ENCODE measurements around the gene ANKFN1.

Gene ANKFN1

DNA sequence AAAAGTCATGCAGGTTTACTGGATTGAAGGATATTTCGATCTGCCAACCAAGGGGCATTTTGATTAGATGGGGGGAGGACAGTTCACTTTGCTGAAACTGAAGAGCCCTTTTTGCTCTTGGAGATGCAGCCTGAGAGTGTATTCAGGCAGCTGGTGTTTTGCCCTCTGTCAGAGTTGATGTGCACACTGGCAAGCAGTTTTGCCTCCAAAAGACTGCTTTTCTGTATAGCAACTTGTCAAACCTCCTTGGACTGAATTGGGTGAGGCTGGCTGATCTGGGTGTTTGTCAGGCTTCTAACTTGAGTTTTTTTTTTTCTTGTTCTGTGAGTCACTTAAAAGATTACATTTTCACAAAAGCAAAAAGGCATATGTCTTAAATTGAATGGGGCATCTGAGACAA is 22.6 kb upstream of the ANKFN1 start:
- no peaks in the 10 kb centered on the region for H3K9me3 ChIP-seq (ENCODE audit: insufficient read depth, low read depth, low read length)
- H3K4me1 ChIP-seq (ENCODE audit: control insufficient read depth in 1 of 2, insufficient read depth in 2 of 2, low read length in 2 of 2) = no peaks in the 10 kb centered on the region
- no peaks in the 10 kb centered on the region for H3K36me3 ChIP-seq (ENCODE audit: control insufficient read depth in 1 of 2, insufficient read depth in 2 of 2, low read length in 2 of 2)
- no peaks in the 10 kb centered on the region for H3K79me2 ChIP-seq (ENCODE audit: control insufficient read depth, insufficient read depth, low read length, poor library complexity)
- H3K23ac ChIP-seq (ENCODE audit: low read length) = no peak overlapping the region
- H3K27ac ChIP-seq (ENCODE audit: low read depth, low read length) = no peak overlapping the region
- no peak overlapping the region for H3K4me2 ChIP-seq (ENCODE audit: low read length)
- H3K9ac ChIP-seq (ENCODE audit: low read length) = no peak overlapping the region
- WGBS (ENCODE audit: extremely low coverage, insufficient coverage, insufficient read length) = no CpG with 5 or more reads among the region's 1 CpG
- no peak overlapping the region for H2AK5ac ChIP-seq (ENCODE audit: low read length)
- no peak overlapping the region for H3K18ac ChIP-seq (ENCODE audit: low read length)
- H2BK5ac ChIP-seq (ENCODE audit: low read depth, low read length, poor library complexity) = no peak overlapping the region
- H2BK120ac ChIP-seq (ENCODE audit: insufficient read depth, low read length, poor library complexity) = no peak overlapping the region
- H4K91ac ChIP-seq (ENCODE audit: low read depth, low read length) = no peak overlapping the region
- H2AFZ ChIP-seq (ENCODE audit: insufficient read depth, low read length, poor library complexity) = no peak overlapping the region
- no peaks in the 10 kb centered on the region for H3K27me3 ChIP-seq (ENCODE audit: insufficient read depth, low read length)
- H4K12ac ChIP-seq (ENCODE audit: low read depth, low read length) = no peak overlapping the region
- no peak overlapping the region for H4K8ac ChIP-seq (ENCODE audit: low read depth, low read length)
- H3K4me3 ChIP-seq (ENCODE audit: low read depth, low read length) = no peak overlapping the region
- no peak overlapping the region for H3K4ac ChIP-seq (ENCODE audit: low read depth, low read length)
- H3K14ac ChIP-seq (ENCODE audit: low read length) = no peak overlapping the region
- H2BK12ac ChIP-seq (ENCODE audit: low read length) = no peak overlapping the region
- no peak for DNase-seq
- no peaks in the 10 kb centered on the region for H3K79me1 ChIP-seq (ENCODE audit: low read length)

DNA sequence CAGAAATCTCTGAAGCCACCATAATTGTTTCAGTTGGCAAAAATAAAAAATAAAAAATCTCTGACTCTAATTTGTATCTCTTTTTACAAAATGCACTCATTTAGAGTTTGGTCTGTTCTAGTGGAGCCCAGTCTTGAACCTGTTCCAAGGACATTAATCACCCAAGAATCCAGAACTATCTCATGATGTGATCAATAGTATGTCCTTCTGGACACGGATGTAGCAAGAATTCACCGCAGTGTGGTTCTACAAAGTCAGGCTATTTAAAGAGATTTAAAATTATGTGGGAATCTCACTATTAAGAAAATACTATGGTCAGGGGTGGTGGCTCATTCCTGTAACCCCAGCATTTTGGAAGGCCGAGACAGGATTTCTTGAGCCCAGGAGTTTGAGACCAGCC is 21.8 kb upstream of the ANKFN1 start:
- no CpG with 5 or more reads among the region's 3 CpGs for WGBS (ENCODE audit: extremely low coverage, insufficient coverage, insufficient read length)

DNA sequence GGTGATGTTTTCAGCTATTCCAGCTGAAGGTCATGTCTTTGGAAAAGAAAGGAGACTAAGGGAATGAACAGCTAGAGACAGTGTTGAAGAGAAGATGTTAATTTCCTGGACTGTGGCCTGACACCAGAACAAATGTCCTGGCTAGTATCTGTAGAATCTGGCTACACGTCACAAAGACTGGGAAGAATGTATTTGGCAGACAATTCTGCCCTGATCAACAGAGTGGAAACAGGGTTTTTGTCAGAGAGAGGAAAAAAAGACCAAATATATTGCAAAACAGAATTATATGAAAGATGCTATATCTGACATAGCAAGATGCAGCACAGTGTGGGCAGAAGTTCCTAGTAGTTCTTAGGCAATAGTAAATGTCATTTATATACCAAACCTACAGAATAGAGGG is 17.0 kb upstream of the ANKFN1 start:
- H2AK5ac ChIP-seq (ENCODE audit: low read length) = no peak overlapping the region
- H4K12ac ChIP-seq (ENCODE audit: low read depth, low read length) = no peak overlapping the region
- no peak overlapping the region for H3K14ac ChIP-seq (ENCODE audit: low read length)
- peaks cover 0 to 2% of the 10 kb centered on the region in 2 experiments for H3K4me1 ChIP-seq (ENCODE audit: control insufficient read depth in 1 of 2, insufficient read depth in 2 of 2, low read length in 2 of 2)
- H3K9me3 ChIP-seq (ENCODE audit: insufficient read depth, low read depth, low read length) = no peaks in the 10 kb centered on the region
- no peak overlapping the region for H3K27ac ChIP-seq (ENCODE audit: low read depth, low read length)
- H3K79me2 ChIP-seq (ENCODE audit: control insufficient read depth, insufficient read depth, low read length, poor library complexity) = no peaks in the 10 kb centered on the region
- H2BK12ac ChIP-seq (ENCODE audit: low read length) = no peak overlapping the region
- H3K27me3 ChIP-seq (ENCODE audit: insufficient read depth, low read length) = no peaks in the 10 kb centered on the region
- no CpG with 5 or more reads among the region's 1 CpG for WGBS (ENCODE audit: extremely low coverage, insufficient coverage, insufficient read length)
- no peak overlapping the region for H4K8ac ChIP-seq (ENCODE audit: low read depth, low read length)
- H2BK120ac ChIP-seq (ENCODE audit: insufficient read depth, low read length, poor library complexity) = no peak overlapping the region
- no peak overlapping the region for H3K4me3 ChIP-seq (ENCODE audit: low read depth, low read length)
- H4K91ac ChIP-seq (ENCODE audit: low read depth, low read length) = no peak overlapping the region
- H2AFZ ChIP-seq (ENCODE audit: insufficient read depth, low read length, poor library complexity) = no peak overlapping the region
- no peak overlapping the region for H3K18ac ChIP-seq (ENCODE audit: low read length)
- H3K36me3 ChIP-seq (ENCODE audit: control insufficient read depth in 1 of 2, insufficient read depth in 2 of 2, low read length in 2 of 2) = no peaks in the 10 kb centered on the region
- no peaks in the 10 kb centered on the region for H3K79me1 ChIP-seq (ENCODE audit: low read length)
- no peak overlapping the region for H3K9ac ChIP-seq (ENCODE audit: low read length)
- H2BK5ac ChIP-seq (ENCODE audit: low read depth, low read length, poor library complexity) = no peak overlapping the region
- H3K4me2 ChIP-seq (ENCODE audit: low read length) = no peak overlapping the region
- H3K23ac ChIP-seq (ENCODE audit: low read length) = no peak overlapping the region
- no peak for DNase-seq
- H3K4ac ChIP-seq (ENCODE audit: low read depth, low read length) = no peak overlapping the region

More for the DNA sequence above, 21.8 kb upstream of the ANKFN1 start:
- no peak overlapping the region for H4K12ac ChIP-seq (ENCODE audit: low read depth, low read length)
- no peak overlapping the region for H2AFZ ChIP-seq (ENCODE audit: insufficient read depth, low read length, poor library complexity)
- H3K9me3 ChIP-seq (ENCODE audit: insufficient read depth, low read depth, low read length) = no peaks in the 10 kb centered on the region
- no peak overlapping the region for H3K4me2 ChIP-seq (ENCODE audit: low read length)
- H2AK5ac ChIP-seq (ENCODE audit: low read length) = no peak overlapping the region
- no peak for DNase-seq
- no peak overlapping the region for H2BK120ac ChIP-seq (ENCODE audit: insufficient read depth, low read length, poor library complexity)
- no peak overlapping the region for H3K14ac ChIP-seq (ENCODE audit: low read length)
- no peak overlapping the region for H4K91ac ChIP-seq (ENCODE audit: low read depth, low read length)
- H3K4me3 ChIP-seq (ENCODE audit: low read depth, low read length) = no peak overlapping the region
- no peak overlapping the region for H3K23ac ChIP-seq (ENCODE audit: low read length)
- no peaks in the 10 kb centered on the region for H3K36me3 ChIP-seq (ENCODE audit: control insufficient read depth in 1 of 2, insufficient read depth in 2 of 2, low read length in 2 of 2)
- H3K79me2 ChIP-seq (ENCODE audit: control insufficient read depth, insufficient read depth, low read length, poor library complexity) = no peaks in the 10 kb centered on the region
- no peak overlapping the region for H3K18ac ChIP-seq (ENCODE audit: low read length)
- H4K8ac ChIP-seq (ENCODE audit: low read depth, low read length) = no peak overlapping the region
- no peaks in the 10 kb centered on the region for H3K79me1 ChIP-seq (ENCODE audit: low read length)
- H2BK5ac ChIP-seq (ENCODE audit: low read depth, low read length, poor library complexity) = no peak overlapping the region
- no peak overlapping the region for H2BK12ac ChIP-seq (ENCODE audit: low read length)
- H3K4ac ChIP-seq (ENCODE audit: low read depth, low read length) = no peak overlapping the region
- no peak overlapping the region for H3K9ac ChIP-seq (ENCODE audit: low read length)
- H3K27me3 ChIP-seq (ENCODE audit: insufficient read depth, low read length) = no peaks in the 10 kb centered on the region
- no peak overlapping the region for H3K27ac ChIP-seq (ENCODE audit: low read depth, low read length)
- peaks cover 0 to 2% of the 10 kb centered on the region in 2 experiments for H3K4me1 ChIP-seq (ENCODE audit: control insufficient read depth in 1 of 2, insufficient read depth in 2 of 2, low read length in 2 of 2)

DNA sequence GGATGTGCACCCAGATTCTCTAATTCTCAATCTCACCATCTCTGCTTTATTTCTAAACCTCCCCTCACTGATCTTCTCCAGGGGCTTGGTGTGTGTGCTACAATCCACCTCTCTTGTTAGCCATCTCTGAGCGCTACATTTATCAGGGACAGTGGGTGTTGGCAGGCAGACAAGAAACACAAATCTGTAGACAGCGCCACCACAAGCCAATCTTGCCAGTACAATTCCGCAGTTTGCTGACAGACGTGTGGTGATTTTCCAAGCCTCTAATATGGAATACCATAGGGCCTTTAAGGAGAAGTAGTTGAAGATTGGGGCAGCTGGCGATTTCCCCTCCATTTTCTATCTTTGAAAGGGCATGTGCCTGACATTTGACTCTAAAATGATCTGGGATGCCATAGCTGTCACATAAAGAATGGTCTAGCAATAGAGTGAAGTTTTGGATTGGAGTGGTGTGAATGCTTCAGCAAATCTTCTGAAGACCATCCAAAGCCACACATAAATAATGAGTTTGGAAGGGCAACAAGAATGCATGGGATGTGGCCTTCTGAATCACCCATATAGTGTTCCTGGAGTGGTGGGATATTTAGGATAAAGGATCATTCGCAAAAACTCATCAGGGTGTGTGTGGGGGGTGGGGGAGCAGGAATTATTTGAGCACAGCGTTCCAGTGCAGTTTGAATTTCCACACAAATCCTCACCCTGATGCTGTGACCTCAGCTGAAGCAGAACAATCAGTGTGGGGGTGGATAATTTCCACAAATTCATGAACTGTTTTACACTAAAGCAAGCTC is 12.0 kb upstream of the ANKFN1 start:
- H3K36me3 ChIP-seq (ENCODE audit: control insufficient read depth in 1 of 2, insufficient read depth in 2 of 2, low read length in 2 of 2) = no peaks in the 10 kb centered on the region
- no peak overlapping the region for H4K91ac ChIP-seq (ENCODE audit: low read depth, low read length)
- H2BK12ac ChIP-seq (ENCODE audit: low read length) = no peak overlapping the region
- no peak overlapping the region for H2AFZ ChIP-seq (ENCODE audit: insufficient read depth, low read length, poor library complexity)
- H3K4me2 ChIP-seq (ENCODE audit: low read length) = no peak overlapping the region
- H4K12ac ChIP-seq (ENCODE audit: low read depth, low read length) = no peak overlapping the region
- WGBS (ENCODE audit: extremely low coverage, insufficient coverage, insufficient read length) = no CpG with 5 or more reads among the region's 7 CpGs
- H3K79me2 ChIP-seq (ENCODE audit: control insufficient read depth, insufficient read depth, low read length, poor library complexity) = no peaks in the 10 kb centered on the region
- no peak for DNase-seq
- no peak overlapping the region for H3K23ac ChIP-seq (ENCODE audit: low read length)
- H3K27ac ChIP-seq (ENCODE audit: low read depth, low read length) = no peak overlapping the region
- no peak overlapping the region for H2BK120ac ChIP-seq (ENCODE audit: insufficient read depth, low read length, poor library complexity)
- H3K27me3 ChIP-seq (ENCODE audit: insufficient read depth, low read length) = no peaks in the 10 kb centered on the region
- no peak overlapping the region for H4K8ac ChIP-seq (ENCODE audit: low read depth, low read length)
- no peaks in the 10 kb centered on the region for H3K4me1 ChIP-seq (ENCODE audit: control insufficient read depth in 1 of 2, insufficient read depth in 2 of 2, low read length in 2 of 2)
- no peak overlapping the region for H3K18ac ChIP-seq (ENCODE audit: low read length)
- H2AK5ac ChIP-seq (ENCODE audit: low read length) = no peak overlapping the region
- peaks cover 1% of the 10 kb centered on the region for H3K9me3 ChIP-seq (ENCODE audit: insufficient read depth, low read depth, low read length)
- H3K9ac ChIP-seq (ENCODE audit: low read length) = no peak overlapping the region
- no peaks in the 10 kb centered on the region for H3K79me1 ChIP-seq (ENCODE audit: low read length)
- no peak overlapping the region for H3K4ac ChIP-seq (ENCODE audit: low read depth, low read length)
- no peak overlapping the region for H3K4me3 ChIP-seq (ENCODE audit: low read depth, low read length)
- no peak overlapping the region for H3K14ac ChIP-seq (ENCODE audit: low read length)
- H2BK5ac ChIP-seq (ENCODE audit: low read depth, low read length, poor library complexity) = no peak overlapping the region

Measured in trophoblast cell (in vitro differentiated cells and primary cell).